GM18861 (cell line): ENCODE data around the gene RDH11.
"Not testable (repeated sequence)": the region's sequence is repeated elsewhere in the genome, so short reads cannot be mapped to it uniquely, and the experiment has no call there.

ENCODE experiments used
- ATAC-seq: cut with Tn5 transposase; IDR thresholded peaks from one replicate; pipeline ENCODE4 v1.9.1; 2021; ENCODE audit not compliant: unreplicated experiment

The RDH11 gene

DNA sequence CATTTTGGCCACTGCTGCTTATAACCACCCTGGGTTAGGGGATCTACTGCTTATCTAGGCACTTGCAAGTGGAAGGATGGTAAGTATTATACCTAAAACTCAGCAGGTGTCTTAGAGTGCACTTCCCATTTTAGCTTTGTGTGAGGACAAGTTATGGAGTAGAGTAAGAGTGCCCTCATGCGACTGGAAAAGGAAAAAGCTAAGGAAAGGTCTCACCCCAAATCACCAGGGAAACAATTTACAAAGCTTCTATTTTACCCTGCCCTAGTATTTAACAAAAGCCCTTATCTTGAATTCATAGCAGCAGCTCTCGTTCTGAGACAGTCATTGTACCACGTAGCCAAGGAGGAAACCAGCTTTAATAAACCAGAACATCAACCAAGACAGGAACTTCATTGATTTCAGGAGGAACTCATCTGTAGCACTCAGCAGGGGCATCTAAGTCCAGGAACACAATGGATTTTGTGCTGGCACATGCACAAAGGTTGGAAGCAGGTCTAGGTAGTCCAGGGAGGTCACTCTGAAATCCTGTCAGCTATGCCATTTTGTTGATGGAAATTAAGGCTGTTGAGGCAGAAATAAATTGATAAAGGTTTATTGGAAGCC, 9.0 kb upstream of the RDH11 start:
- no peak for ATAC-seq

DNA sequence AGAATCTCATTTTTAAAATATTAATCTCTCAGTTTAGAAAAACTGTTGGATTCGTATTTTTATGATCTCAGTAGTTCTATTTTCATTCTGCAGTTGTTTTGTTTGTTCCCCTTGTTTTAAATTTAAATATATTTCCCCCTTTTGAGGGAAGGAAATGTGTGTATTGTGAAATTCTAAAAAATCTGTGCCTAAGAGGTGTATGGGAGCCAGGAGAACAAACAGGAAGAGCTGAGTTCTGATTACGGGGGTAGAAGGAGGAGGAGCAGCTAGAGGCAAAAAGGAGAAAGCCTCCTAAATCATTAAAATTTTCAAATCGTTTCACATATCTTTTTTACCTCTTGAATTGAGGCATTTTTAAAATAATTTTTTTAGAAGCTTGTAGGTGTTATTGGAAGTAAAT, 8.4 kb upstream of the RDH11 start:
- no peak for ATAC-seq

DNA sequence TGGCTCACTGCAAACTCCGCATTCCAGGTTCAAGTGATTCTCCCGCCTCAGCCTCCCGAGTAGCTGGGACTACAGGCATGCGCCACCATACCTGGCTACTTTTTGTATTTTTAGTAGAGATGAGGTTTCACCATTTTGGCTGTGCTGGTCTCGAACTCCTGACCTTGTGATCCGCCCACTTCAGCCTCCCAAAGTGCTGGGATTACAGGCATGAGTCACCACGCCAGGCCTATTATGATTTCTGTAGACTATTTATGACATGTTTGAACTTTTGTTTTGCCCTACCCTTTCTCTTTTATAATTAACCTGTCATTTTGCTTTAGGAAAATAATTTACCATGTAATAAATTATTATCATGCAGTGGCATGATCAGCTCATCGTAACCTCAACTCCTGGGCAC, 5.9 kb upstream of the RDH11 start, which contains the start of gene RDH12:
TSS of gene RDH12 (plus strand) at position 395 of the 400 bp plus-strand sequence. CDS start 20,757 bp downstream, outside the sequence.
- not testable (repeated sequence) for ATAC-seq

DNA sequence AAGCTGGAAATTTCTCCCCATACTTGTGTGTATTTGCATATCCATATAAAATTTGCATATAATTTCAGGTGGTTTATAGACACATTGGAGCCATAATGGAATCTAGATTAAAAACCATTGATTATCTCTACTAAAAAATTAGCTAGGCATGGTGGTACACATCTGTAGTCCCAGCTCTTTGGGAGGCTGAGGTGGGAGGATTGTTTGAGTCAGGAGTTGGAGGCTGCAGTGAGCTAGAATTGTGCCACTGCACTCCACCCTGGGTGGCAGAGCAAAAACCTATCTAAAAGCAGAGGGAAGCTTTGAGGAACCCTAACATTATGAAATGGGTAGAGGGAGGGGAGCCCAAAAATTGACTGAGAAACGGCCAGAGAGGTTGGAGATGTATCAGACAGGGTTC, 2.6 kb upstream of the RDH11 start:
- ATAC-seq = no peak

DNA sequence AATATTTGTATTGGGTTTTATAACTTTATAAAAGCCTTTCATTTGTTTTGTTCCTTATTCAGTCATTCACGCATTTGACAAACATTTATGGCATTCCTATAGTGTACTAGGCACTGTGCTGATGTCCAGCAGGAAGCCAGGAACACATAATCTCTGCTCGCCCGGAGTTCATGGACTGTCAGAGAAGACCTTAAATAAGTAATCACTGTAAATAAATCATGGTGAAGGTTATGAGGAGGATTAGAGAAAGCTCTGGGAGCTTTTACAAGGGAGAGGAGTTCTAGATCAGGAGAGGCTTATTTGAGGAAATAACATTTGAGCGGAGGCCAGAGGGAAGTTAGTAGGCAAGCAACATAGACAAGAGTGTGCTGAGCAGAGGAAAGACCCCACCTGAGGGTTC, 1.4 kb upstream of the RDH11 start:
- no peak for ATAC-seq

DNA sequence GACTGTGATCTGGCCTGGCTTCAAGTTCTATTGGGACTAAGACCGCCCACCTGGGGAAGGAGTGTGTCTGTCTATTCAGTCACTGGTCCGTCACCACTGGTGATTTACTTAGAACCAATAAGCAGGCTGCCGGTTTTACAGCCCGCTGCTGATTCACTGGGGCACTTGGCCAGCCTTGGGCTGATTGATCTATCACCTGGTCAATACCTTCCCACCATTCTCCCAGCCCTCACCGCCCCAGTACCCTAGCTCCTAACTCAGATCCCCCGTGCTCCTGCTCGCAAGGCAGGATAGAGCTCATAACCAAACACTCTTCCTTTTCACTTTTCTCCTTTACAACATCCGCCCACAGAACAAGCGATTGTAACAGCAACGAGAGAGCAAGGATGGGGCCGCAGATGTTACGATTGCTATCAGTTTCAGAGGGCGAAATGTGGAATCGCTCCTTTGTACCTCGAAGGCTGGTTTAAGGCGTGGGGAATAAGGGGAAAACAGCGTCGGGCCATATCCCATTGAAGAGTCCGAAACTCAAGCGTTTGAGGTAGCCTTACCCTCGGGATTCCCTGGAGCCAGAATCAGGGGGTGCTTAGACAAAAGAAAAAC, 672 bp downstream of the RDH11 start:
- ATAC-seq = peak; percentile 82

DNA sequence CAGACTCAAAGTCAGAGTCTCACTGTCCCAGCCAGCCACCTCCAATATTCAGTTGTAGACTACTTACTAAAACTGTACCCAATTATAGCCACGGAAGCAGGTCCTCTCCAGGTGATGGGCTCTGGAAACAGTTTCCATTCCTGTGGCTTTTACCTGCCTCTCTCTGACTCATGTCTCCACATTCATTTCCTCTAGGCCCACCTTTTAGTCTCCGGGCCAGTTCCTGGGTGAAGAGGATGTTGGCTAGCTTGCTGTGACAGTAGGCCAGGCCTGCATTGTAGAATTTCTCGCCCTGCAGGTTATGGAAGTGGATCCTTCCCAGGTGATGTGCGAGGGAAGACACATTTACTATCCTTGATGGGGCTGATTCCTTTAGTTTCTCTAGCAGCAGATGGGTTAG, 5.6 kb downstream of the RDH11 start:
- ATAC-seq = no peak

DNA sequence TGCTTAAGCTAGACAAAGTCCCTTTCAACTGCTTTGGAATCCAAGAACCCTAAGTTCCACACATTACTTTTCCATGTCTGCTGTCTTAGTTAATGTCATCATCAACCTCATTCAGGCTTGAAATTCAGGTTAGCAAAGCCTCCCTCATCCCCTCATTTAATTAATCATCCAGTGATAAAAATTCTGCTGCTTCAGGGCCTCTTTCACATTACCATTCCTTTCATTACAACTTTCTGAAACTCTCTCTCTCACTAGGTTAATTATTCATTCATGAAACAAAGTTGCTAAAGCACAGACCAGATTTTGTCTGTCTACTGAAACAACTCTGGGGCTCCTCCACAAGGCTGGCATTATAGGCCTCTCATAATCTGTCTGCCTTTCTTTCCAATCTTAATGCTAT, 11.7 kb downstream of the RDH11 start:
- ATAC-seq = no peak

DNA sequence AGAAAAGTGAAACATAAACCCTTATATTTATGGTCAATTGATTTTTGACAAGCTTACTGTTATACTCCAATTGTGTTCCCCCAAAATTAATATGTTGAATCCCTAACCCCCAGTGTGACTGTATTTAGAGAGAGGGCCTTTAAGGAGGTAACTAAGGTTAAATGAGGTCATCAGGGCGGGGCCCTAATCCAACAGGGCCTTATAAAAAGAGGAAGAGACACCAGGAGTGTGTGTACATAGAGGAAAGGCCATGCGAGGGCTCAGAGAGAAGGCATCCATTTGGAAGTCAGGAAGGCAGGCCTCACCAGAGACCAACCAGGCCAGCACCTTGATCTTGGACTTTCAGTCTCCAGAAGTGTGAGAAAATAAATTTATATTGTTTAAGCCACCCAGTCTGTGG, 14.6 kb downstream of the RDH11 start:
- ATAC-seq = no peak

DNA sequence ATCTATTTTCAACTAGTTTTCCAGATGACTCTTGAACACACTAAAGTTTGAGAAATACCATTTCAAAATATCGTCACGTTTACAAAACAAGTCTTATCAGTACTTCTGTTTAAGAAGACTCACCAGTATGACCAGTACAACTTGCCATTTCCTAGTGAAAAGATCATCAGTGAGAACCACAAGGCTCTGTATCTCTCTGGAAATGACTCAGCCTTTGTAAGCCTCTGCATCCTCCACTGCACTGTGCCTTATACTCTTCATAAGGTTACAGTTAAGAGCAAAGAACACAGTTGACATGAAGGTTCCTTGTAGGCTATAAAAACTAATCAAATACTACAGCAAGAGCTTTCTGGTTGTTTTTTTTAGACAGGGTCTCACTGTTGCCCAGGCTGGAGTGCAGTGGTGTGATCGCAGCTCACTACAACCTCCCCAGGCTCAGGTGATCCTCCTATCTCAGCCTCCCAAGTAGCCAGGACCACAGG, 15.4 kb downstream of the RDH11 start:
- peak; percentile 91 for ATAC-seq

DNA sequence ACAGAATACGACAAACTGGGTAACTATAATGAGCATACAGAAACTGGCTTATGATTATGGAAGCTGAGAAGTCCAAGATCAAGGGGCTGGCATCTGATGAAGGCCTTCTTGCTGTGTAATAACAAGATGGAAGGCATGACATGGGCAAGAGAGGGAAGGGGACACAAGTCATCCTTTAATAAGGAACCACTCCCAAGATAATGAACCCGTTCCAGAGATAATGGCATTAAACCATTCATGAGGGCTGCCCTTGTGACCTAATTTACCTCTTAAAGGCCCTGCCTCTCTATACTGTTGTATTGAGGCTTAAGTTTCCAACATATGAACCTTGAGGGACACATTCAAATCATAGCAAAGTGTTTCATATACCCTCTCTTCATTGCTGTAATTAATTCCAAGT, 16.6 kb downstream of the RDH11 start:
- no peak for ATAC-seq

DNA sequence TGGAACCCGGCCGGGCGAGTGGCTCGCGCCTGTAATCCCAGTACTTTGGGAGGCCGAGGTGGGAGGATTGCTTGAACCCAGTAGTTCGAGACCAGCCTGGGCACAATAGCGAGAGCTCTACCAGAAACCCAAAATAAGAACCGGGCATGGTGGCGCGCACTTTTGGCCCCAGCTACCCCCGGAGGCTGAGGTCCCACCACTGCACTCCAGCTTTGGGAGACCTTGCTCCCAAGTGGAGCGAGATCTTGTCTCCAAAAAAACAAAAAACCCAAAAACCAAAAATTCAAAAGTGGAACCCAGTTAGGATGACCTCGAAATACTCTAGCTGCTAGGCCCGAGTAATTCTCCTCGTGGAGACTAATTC, 20.4 kb downstream of the RDH11 start:
- no peak for ATAC-seq

DNA sequence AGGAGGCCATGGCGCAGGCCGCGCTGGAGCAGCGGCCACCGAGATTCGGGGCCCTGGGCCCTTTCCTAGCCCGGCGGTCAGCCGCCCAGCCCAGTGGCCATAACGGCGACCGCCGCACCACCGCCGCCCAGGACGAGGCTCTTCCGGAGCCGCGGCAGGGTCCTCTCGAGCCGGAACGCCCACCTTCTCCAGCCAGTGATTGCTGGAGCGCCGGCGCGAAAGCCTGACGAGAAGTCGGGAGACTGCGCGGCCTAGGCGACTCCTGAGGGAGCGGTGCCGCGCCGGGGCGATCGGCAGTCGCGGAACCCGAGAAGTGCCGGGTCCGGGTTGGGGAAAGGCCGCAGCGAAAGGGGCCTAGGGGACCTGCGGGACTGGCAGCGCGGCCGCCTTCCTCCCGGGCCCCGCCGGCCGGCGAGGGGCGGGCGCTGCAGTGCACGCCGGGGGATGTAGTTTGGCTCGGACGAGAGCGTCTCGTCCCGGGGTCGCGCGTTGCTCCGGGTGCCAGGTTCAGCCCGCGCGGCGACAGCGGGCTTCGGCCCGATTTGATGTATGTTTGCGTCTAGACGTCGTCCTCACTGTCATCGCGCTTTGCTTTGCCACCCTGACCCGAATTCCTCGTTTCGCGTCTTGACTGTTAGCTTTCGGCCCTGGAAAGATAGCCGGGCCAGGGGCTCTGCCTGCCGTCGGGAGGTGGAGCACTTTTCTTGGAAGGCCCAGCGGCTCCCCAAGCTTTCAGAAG, 20.9 kb downstream of the RDH11 start, which contains the start of gene VTI1B:
TSS of gene VTI1B (minus strand) at position 153 of the 739 bp plus-strand sequence. CDS start at position 10, 143 bp downstream.
- ATAC-seq = peak; percentile 85

DNA sequence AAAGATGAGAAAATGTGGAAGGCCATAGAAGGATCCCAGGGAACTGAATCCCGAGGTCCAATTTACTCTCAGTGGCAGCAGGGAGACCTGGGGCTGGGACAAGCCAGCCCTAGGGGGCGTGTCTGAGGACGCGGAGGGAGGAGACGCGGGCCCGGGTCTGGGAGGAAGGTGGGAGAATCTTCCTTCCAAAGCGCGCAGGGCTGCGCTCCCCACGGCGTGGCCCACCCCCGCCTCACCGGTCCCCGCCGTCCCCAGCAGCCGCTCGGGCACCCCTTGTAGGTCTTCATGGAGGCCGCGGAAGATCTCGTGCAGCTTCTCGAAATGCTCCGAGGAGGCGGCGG, 21.5 kb downstream of the RDH11 start:
- peak; percentile 24 for ATAC-seq

DNA sequence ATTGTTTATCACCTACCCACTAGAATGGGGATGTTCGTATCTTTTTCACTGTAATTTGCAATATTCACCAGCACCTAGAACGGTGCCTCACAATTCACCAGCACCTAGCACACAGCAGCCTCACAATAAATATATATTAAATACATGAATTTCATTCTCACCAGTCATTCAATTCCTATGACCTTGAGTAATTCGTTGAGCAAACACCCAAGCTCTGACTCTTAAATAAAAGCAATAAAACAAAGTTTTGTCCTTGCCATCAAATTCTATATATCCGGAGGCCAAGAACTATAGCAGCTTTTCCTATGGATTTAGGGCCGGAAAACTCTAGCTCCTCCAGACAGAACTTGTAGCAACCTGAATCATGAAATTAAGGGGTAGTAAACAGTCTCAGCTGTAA, 22.1 kb downstream of the RDH11 start:
- ATAC-seq = no peak

DNA sequence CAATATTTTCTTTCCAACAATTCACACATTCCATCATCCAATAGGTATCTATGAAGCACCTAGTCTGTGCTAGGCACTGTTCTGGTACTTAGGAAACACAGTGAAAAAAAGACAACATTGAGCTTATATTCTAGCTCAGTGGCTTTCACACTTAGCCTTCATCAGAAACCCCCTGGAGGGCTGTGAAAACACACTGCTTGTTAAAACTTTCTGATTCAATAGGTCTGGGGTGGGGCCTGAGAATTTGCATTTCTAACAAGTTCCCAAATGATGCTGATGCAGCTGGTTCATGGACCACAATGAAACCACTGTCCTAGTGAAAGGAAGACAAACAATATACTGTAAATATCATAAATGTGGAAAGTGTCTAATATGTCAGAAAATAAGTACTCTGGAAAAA, 27.0 kb downstream of the RDH11 start:
- no peak for ATAC-seq

DNA sequence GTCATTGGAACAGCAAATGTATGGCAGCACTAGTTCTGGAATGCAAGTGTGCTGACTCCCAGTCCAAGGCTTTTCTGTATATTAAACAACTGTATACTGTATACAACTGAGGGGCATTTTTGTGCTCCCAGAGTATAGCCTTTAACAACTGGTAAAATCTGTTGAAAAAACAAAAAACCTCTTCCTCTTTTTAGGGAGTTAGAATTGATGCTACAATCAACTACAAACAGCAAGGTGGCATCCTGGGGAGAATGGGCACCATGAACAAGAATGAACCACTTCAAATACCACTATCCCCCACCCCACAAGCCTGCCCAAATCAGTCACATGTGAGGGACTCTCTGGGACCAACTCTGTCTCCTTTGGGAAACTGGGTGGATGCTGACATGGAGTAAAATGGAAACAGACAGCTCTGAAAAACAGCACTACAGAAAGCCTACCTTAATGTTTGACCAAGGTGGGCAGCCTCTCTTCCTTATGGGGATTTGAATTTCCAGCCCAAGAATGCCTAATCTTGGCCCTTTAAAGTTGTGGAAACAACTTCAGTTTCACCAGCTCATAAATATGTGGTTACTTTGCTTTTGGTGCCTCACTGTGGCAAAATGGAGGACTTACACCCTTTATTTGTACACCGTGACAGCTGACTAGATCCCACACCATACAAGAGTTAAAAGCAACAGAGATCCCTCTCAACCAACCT, 28.7 kb downstream of the RDH11 start:
- no peak for ATAC-seq

DNA sequence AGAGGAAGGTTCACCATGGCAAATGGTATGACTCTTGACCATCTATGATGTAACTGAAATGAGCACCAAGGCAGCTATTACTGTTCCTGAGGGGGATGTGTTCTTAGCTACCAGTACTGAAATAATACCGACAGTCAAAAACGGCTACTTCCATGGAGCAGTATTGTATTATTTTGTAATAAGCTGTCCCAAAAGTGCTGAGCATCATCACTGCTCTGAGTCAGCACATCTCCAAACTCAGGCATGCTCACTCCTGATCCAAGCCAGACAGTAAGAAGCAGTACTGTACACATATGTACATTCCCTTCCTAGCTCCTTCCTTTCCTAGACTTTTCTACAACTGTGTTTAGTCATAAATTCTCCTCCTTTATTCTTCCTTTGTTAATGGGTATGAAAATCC, 29.7 kb downstream of the RDH11 start:
- ATAC-seq = no peak

DNA sequence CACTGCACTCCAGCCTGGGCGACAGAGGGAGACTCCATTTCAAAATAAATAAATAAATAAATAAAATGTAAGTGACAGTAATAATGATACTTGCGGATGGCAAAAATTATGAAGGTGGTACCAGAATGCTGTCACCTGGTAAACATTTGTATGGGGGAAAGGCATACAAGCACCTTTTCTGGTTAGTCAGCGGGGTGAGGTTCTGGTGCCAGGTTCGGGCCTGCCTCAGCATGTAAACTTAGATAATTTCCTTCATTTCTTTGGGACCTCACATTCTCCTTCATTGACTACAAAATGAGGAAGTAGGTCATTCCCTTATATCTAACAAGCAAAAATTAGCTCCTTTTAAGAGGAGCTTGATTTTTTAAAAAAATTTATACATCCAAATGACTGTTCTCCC, 31.9 kb downstream of the RDH11 start:
- no peak for ATAC-seq

DNA sequence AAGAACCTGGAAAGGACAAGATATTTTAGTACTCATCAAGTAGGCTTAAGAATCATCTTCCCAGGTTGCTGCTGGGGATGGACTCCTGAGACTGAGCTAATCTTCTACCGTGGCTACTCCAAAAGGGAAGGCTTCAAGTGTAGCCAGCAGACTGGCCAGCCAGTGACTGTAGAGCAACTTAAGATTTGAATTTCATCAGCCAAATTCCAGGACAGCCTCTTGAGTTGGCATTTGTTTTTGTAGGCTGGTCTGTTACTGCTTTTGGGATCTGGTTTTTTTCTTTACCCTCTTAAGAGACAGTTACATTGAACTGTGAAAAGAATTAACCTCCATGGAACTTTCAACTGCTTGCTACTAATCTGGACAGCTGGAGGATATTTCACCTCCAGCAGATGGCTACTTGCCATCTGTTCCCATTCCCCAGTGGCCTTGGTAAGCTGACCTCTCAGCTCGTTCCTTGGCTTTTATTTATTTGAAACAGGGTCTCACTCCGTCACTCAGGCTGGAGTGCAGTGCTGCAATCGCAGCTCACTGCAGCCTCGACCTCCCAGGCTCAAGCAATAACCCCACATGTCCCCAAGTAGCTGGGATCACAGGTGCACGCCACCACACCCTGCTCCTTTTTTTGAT, 41.8 kb downstream of the RDH11 start:
- no peak for ATAC-seq

DNA sequence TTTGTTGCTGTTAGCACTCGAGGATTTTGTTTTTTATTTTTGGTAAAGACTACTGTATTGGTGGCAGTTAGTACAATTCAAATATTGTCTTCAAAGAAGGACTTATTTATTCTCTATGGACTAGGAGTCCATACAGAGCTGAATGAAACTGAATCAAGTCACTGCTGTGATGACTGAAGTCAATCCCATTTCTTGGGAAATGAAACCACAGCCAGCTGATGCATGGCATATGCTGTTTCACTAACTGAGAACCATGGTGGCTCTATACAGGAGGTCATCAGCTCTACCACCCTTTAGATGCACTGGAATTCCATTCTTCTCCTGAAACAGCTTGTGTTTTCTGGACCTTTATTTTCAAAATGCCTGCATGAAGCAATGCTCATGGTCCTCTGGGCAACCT, 43.4 kb downstream of the RDH11 start:
- ATAC-seq = no peak
